ENCODE measurements around the gene OR11A1. TPM values are rescaled to one million over a fixed set of nuclear protein-coding genes. Genes with fewer than 3 reads are reported as not detected.

OR11A1 gene
- total RNA-seq, 1 donor: not detected

DNA sequence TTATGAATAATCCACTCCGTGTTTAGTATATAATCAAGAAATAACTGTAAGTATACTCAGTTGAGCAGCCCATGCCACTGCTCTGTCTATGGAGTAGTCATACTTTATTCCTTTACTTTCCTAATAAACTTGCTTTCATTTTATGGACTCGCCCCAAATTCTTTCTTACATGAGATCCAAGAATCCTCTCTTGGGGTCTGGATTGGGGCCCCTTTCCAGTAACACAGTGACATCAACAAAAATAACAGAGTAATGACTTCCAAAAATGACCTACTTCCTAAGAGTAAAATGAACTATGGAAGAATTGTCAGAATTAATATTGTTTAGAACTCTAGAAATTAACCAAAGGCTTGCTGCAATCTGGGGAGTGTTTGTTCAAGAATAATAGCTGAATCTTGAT lies 8.9 kb upstream of the OR11A1 start:
- TF ChIP-seq, protein P1, sequence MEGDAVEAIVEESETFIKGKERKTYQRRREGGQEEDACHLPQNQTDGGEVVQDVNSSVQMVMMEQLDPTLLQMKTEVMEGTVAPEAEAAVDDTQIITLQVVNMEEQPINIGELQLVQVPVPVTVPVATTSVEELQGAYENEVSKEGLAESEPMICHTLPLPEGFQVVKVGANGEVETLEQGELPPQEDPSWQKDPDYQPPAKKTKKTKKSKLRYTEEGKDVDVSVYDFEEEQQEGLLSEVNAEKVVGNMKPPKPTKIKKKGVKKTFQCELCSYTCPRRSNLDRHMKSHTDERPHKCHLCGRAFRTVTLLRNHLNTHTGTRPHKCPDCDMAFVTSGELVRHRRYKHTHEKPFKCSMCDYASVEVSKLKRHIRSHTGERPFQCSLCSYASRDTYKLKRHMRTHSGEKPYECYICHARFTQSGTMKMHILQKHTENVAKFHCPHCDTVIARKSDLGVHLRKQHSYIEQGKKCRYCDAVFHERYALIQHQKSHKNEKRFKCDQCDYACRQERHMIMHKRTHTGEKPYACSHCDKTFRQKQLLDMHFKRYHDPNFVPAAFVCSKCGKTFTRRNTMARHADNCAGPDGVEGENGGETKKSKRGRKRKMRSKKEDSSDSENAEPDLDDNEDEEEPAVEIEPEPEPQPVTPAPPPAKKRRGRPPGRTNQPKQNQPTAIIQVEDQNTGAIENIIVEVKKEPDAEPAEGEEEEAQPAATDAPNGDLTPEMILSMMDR (IDR thresholded peaks at IDR 0.05; ENCODE audit: extremely low read depth, low read depth, low read length): no peak
- Histone ChIP-seq H3K9me3 (ENCODE audit: low read depth, low read length) (no peaks in the 10 kb centered on the region), H3K36me3 (ENCODE audit: insufficient read depth, low read length) (no peaks in the 10 kb centered on the region), H3K4me2 (ENCODE audit: insufficient read depth, low read length) (no peak overlapping the region), H2AFZ (ENCODE audit: low read length) (no peak overlapping the region), H4K20me1 (ENCODE audit: insufficient read depth, low read length) (no peaks in the 10 kb centered on the region), H3K4me1 (ENCODE audit: insufficient read depth, low read length) (no peaks in the 10 kb centered on the region), H3K27me3 (ENCODE audit: insufficient read depth, low read length) (no peaks in the 10 kb centered on the region), H3K4me3 (ENCODE audit: insufficient read depth, low read length) (no peak overlapping the region), H3K27ac (ENCODE audit: low read depth, low read length) (no peak overlapping the region), H3K79me2 (ENCODE audit: insufficient read depth, low read length) (no peaks in the 10 kb centered on the region)
- DNase-seq (ENCODE audit: insufficient read length, low spot score, missing footprints): no peak

DNA sequence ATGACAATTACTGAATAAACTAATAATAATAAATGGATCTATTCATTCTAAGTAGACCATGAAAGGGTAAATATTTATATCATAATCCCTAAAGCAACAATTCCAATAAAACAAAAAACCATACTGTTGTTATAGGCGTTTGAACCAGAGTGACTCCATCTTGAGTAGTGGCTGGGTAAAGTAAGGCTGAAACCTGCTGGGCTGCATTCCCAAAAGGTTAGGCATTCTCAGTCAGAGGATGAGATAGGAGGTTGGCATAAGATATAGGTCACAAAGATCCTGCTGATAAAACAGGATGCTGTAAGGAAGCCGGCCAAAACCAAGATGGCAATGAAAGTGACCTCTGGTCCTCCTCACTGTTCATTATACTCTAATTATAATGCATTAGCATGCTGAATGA lies 8.4 kb upstream of the OR11A1 start:
- no peak overlapping the region for H3K27ac ChIP-seq (ENCODE audit: low read depth, low read length)
- H3K27me3 ChIP-seq (ENCODE audit: insufficient read depth, low read length): no peaks in the 10 kb centered on the region
- no peak overlapping the region for H3K4me3 ChIP-seq (ENCODE audit: insufficient read depth, low read length)
- H3K36me3 ChIP-seq (ENCODE audit: insufficient read depth, low read length): no peaks in the 10 kb centered on the region
- H3K4me1 ChIP-seq (ENCODE audit: insufficient read depth, low read length): no peaks in the 10 kb centered on the region
- no peak for DNase-seq (ENCODE audit: insufficient read length, low spot score, missing footprints)
- H3K79me2 ChIP-seq (ENCODE audit: insufficient read depth, low read length): no peaks in the 10 kb centered on the region
- TF ChIP-seq, protein P1 (IDR thresholded peaks at IDR 0.05; ENCODE audit: extremely low read depth, low read depth, low read length): no peak
- no peaks in the 10 kb centered on the region for H4K20me1 ChIP-seq (ENCODE audit: insufficient read depth, low read length)
- no peak overlapping the region for H3K4me2 ChIP-seq (ENCODE audit: insufficient read depth, low read length)
- no peaks in the 10 kb centered on the region for H3K9me3 ChIP-seq (ENCODE audit: low read depth, low read length)
- no peak overlapping the region for H2AFZ ChIP-seq (ENCODE audit: low read length)

DNA sequence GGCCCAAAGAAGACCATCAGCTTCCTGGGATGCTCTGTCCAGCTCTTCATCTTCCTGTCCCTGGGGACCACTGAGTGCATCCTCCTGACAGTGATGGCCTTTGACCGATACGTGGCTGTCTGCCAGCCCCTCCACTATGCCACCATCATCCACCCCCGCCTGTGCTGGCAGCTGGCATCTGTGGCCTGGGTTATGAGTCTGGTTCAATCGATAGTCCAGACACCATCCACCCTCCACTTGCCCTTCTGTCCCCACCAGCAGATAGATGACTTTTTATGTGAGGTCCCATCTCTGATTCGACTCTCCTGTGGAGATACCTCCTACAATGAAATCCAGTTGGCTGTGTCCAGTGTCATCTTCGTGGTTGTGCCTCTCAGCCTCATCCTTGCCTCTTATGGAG lies 5.2 kb upstream of the OR11A1 start:
- H4K20me1 ChIP-seq (ENCODE audit: insufficient read depth, low read length): no peaks in the 10 kb centered on the region
- no peak for DNase-seq (ENCODE audit: insufficient read length, low spot score, missing footprints)
- H3K27ac ChIP-seq (ENCODE audit: low read depth, low read length): no peak overlapping the region
- H3K79me2 ChIP-seq (ENCODE audit: insufficient read depth, low read length): no peaks in the 10 kb centered on the region
- no peaks in the 10 kb centered on the region for H3K27me3 ChIP-seq (ENCODE audit: insufficient read depth, low read length)
- no peak overlapping the region for H3K4me3 ChIP-seq (ENCODE audit: insufficient read depth, low read length)
- no peaks in the 10 kb centered on the region for H3K9me3 ChIP-seq (ENCODE audit: low read depth, low read length)
- H3K36me3 ChIP-seq (ENCODE audit: insufficient read depth, low read length): no peaks in the 10 kb centered on the region
- TF ChIP-seq, protein P1 (IDR thresholded peaks at IDR 0.05; ENCODE audit: extremely low read depth, low read depth, low read length): no peak
- H3K4me1 ChIP-seq (ENCODE audit: insufficient read depth, low read length): no peaks in the 10 kb centered on the region
- no peak overlapping the region for H2AFZ ChIP-seq (ENCODE audit: low read length)
- no peak overlapping the region for H3K4me2 ChIP-seq (ENCODE audit: insufficient read depth, low read length)

DNA sequence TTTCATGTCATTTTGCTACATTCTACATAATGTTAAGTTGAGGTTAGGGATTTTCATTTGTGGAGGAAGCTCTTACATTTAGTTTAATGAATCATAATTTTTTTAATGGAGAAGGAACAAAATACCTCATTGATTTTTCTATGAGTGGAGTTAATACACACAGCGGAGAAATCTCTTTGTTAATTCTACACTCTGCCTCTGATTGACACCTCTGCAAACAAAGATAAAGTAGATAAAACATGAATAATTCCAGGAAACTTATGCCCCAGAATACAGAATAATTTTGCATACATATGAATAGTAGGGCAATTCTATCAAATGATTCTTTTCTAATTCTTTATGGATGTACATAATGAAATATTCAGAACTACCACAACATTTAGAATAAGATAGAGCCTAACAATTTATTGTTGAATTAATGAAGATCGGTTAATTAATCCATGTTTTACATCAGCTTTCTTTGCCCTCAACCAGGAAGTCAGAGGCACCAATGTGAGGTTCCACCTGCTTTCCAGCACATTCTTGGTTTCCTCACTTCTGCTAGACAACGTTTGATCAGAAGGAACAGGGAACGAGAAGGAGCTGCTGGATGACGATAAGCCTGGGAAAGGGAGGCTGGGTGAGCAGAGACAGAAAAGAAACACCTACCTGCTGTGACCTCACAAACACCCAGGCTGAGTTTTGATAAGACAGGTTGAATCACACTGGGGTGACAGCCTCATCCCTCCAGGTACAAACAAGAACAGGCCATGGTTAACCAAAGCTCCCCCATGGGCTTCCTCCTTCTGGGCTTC lies 4.3 kb upstream of the OR11A1 start:
- Histone ChIP-seq H3K27ac (ENCODE audit: low read depth, low read length) (no peak overlapping the region), H3K4me1 (ENCODE audit: insufficient read depth, low read length) (no peaks in the 10 kb centered on the region), H3K79me2 (ENCODE audit: insufficient read depth, low read length) (no peaks in the 10 kb centered on the region), H3K4me3 (ENCODE audit: insufficient read depth, low read length) (no peak overlapping the region), H4K20me1 (ENCODE audit: insufficient read depth, low read length) (no peaks in the 10 kb centered on the region), H3K36me3 (ENCODE audit: insufficient read depth, low read length) (no peaks in the 10 kb centered on the region), H2AFZ (ENCODE audit: low read length) (no peak overlapping the region), H3K4me2 (ENCODE audit: insufficient read depth, low read length) (no peak overlapping the region), H3K9me3 (ENCODE audit: low read depth, low read length) (no peaks in the 10 kb centered on the region), H3K27me3 (ENCODE audit: insufficient read depth, low read length) (no peaks in the 10 kb centered on the region)
- no peak for DNase-seq (ENCODE audit: insufficient read length, low spot score, missing footprints)
- TF ChIP-seq, protein P1 (IDR thresholded peaks at IDR 0.05; ENCODE audit: extremely low read depth, low read depth, low read length): no peak

Data from osteoblast (primary cell).